NT2/D1 (cell line): Measurements from ENCODE around the gene PHF1.

Experiments used
- DNase-seq: peaks from one replicate; pipeline ENCODE4 v3.0.0-alpha.2; 2011; ENCODE audit warnings: low read depth, low spot score
- H3K27me3 ChIP-seq: 2 replicates; pipeline ENCODE4 v1.6.0; 2011; ENCODE audit warnings: mild to moderate bottlenecking; ENCODE audit not compliant: insufficient read length, insufficient read depth
- H3K36me3 ChIP-seq: 2 replicates; pipeline ENCODE4 v1.6.1; 2011; ENCODE audit warnings: mild to moderate bottlenecking, low read length, mixed read lengths; ENCODE audit not compliant: insufficient read depth, insufficient read length
- H3K4me1 ChIP-seq: 2 replicates; pipeline ENCODE4 v1.5.1; 2011; ENCODE audit not compliant: insufficient read depth, insufficient read length
- H3K4me3 ChIP-seq: 2 replicates; pipeline ENCODE4 v1.5.1; 2011; ENCODE audit warnings: low read depth; ENCODE audit not compliant: insufficient read length
- H3K9ac ChIP-seq: 2 replicates; pipeline ENCODE4 v1.6.0; 2011; ENCODE audit warnings: low read depth; ENCODE audit not compliant: insufficient read length
- H3K9me3 ChIP-seq: 2 replicates; pipeline ENCODE4 v1.5.1; 2011; ENCODE audit warnings: mild to moderate bottlenecking, low read length; ENCODE audit not compliant: insufficient read depth
- SUZ12 ChIP-seq: IDR thresholded peaks from 2 replicates; pipeline ENCODE4 v1.6.1; 2011; ENCODE audit not compliant: insufficient read length, insufficient read depth; ENCODE audit errors: extremely low read depth
- YY1 ChIP-seq: IDR thresholded peaks from 2 replicates; pipeline ENCODE4 v1.6.1; 2011; ENCODE audit not compliant: insufficient read length, insufficient read depth
- ZNF274 ChIP-seq: IDR thresholded peaks from 2 replicates; pipeline ENCODE4 v1.6.1; 2011; ENCODE audit warnings: mild to moderate bottlenecking, low read depth, low read length

Gene PHF1

GRCh38 chr6:33384581-33385020 is 26.2 kb upstream of the PHF1 start:
- Histone ChIP-seq H3K9me3 (no peaks in the 10 kb centered on the region), H3K4me1 (no peaks in the 10 kb centered on the region), H3K4me3 (no peak overlapping the region), H3K27me3 (no peaks in the 10 kb centered on the region), H3K9ac (no peak overlapping the region), H3K36me3 (no peaks in the 10 kb centered on the region)
- DNase-seq = no peak
- TF ChIP-seq SUZ12 (no peak), ZNF274 (no peak), YY1 (no peak)

- Histone ChIP-seq H3K27me3 (no peaks in the 10 kb centered on the region), H3K9ac (no peak overlapping the region), H3K9me3 (no peaks in the 10 kb centered on the region), H3K4me1 (no peaks in the 10 kb centered on the region), H3K36me3 (peaks cover 9% of the 10 kb centered on the region), H3K4me3 (no peak overlapping the region)
- TF ChIP-seq ZNF274 (no peak), SUZ12 (no peak), YY1 (no peak)
- no peak for DNase-seq
Observed at GRCh38 chr6:33390173-33390572, 20.6 kb upstream of the PHF1 start.

DNA sequence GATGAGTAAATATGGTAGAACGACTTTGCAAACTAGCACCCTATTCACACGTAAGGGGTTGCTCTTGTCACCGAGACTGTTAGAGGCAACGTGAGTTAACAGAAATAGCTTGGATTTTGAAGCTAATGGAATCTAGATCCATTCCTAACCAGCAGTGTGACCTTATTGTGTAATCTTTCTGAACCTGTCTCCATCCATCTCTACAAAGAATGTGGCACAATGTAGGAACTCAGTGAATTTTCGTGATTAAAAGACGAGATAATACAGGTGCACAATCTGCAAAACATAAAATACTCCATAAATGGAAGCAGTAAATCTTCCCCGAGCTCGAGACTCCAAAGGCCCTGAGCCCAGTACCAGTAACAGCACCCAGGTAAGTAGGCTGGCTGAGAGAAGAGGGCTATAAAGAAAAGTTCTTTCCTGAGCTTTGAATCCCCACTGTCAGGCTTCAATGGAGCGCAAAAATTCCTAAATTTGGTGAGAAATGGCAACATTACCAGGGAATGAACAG is 20.0 kb upstream of the PHF1 start:
- Histone ChIP-seq H3K27me3 (no peaks in the 10 kb centered on the region), H3K4me1 (no peaks in the 10 kb centered on the region), H3K9ac (peak overlapping the region; percentile 4), H3K36me3 (peaks cover 9% of the 10 kb centered on the region), H3K9me3 (no peaks in the 10 kb centered on the region), H3K4me3 (no peak overlapping the region)
- no peak for DNase-seq
- TF ChIP-seq SUZ12 (no peak), ZNF274 (no peak), YY1 (no peak)

DNA sequence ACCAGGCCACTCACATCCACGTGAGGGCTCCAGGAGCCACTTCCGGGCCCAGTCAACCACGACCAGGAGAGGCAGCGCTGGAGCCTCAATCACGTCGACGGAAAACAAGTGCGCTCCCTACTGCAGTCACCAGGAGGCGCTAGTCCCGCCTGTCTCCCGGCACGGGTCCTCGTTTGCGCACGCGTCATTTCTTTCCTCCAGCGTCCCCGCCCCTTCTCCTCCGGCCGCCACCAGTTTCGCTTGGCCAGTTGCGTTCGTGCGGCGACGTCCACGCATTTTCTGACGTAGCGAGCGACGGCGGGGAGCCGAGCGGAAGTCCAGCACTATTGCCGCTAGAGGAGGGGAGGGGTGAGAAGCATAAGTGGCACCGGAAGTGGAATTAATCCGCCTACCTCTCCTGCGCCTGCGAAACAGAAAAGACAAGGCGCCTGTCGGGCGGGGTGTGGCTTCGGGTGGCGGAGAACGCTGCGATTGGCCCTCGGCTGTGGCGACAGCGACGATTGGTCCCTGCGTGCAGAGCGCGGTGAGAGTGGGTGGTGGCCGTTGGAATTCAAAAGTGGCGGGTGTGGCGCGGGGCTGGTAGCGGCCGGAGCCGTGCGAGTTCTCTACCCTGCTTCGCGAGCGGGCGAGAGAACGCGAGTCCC is 19.4 kb upstream of the PHF1 start, which contains the start of gene KIFC1:
Gene KIFC1, plus strand, starts transcription at position 546 of the 644 bp plus-strand sequence. CDS start 163 bp downstream, outside the sequence.
- TF ChIP-seq YY1 (no peak), ZNF274 (no peak), SUZ12 (no peak)
- peaks cover 13% of the 10 kb centered on the region for H3K36me3 ChIP-seq
- H3K27me3 ChIP-seq = no peaks in the 10 kb centered on the region
- no peaks in the 10 kb centered on the region for H3K9me3 ChIP-seq
- no peaks in the 10 kb centered on the region for H3K4me1 ChIP-seq
- DNase-seq = peak; percentile 96
- H3K4me3 ChIP-seq = peak within 1 kb of the TSS; percentile 85
- peak within 1 kb of the TSS; percentile 90 for H3K9ac ChIP-seq

- Histone ChIP-seq H3K4me3 (peak overlapping the region; percentile 85), H3K27me3 (no peaks in the 10 kb centered on the region), H3K4me1 (no peaks in the 10 kb centered on the region), H3K9me3 (no peaks in the 10 kb centered on the region), H3K9ac (peak overlapping the region; percentile 90), H3K36me3 (peaks cover 13% of the 10 kb centered on the region)
- TF ChIP-seq SUZ12 (no peak), YY1 (no peak), ZNF274 (no peak)
- no peak for DNase-seq
Observed at GRCh38 chr6:33391922-33392594, 18.8 kb upstream of the PHF1 start.

- Histone ChIP-seq H3K4me1 (no peaks in the 10 kb centered on the region), H3K36me3 (peaks cover 15% of the 10 kb centered on the region)
- DNase-seq = no peak
Observed at GRCh38 chr6:33392595-33392948, 18.2 kb upstream of the PHF1 start.

DNA sequence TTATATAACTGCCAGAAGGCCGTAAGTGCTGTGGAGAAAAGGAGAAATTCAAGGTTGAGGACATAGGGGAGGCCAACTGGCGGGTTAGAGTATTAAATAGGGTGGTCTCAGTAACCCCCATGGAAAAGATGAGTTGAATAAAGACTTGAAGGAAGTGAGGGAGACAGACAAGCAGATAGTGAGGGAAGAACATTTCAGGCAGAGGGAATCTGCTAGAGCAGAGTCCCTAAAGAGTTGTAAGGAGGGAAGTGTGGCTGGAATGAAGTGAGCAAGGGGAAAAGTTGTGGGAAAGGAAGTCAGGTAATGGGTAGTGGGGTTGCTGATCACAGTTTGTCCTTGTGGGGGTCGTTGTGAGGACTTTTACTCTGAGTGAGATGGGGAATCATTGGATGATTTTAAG is 17.8 kb upstream of the PHF1 start:
- H3K9me3 ChIP-seq = no peaks in the 10 kb centered on the region
- peak overlapping the region; percentile 90 for H3K9ac ChIP-seq
- DNase-seq = no peak
- peaks cover 19% of the 10 kb centered on the region for H3K36me3 ChIP-seq
- H3K4me3 ChIP-seq = peak overlapping the region; percentile 85
- H3K27me3 ChIP-seq = no peaks in the 10 kb centered on the region
- H3K4me1 ChIP-seq = no peaks in the 10 kb centered on the region
- TF ChIP-seq YY1 (no peak), SUZ12 (no peak), ZNF274 (no peak)

More at GRCh38 chr6:33392595-33392948, 18.2 kb upstream of the PHF1 start:
- Histone ChIP-seq H3K9me3 (no peaks in the 10 kb centered on the region), H3K9ac (peak overlapping the region; percentile 90), H3K4me3 (peak overlapping the region; percentile 85), H3K27me3 (no peaks in the 10 kb centered on the region)
- no peak for TF ChIP-seq YY1
- TF ChIP-seq SUZ12 = no peak
- no peak for TF ChIP-seq ZNF274
